GM12892 (cell line): ENCODE data around the gene SEMA5B.

Experiments
- DNase-seq: peaks from one replicate; pipeline ENCODE4 v3.0.0; 2011; ENCODE audit not compliant: insufficient read length
- FAIRE-seq: peaks from 2 replicates; lab custom pipeline; 2011; peaks lifted over from hg19 to GRCh38; lab: Jason Lieb, UNC
- POLR2A ChIP-seq: IDR thresholded peaks from 2 replicates; pipeline ENCODE4 v1.6.1; 2011; ENCODE audit warnings: low read depth, low read length, control low read depth
- POLR2AphosphoS5 ChIP-seq: IDR thresholded peaks from 2 replicates; pipeline ENCODE4 v1.6.1; 2011; ENCODE audit warnings: low read depth, low read length, control low read depth
- TAF1 ChIP-seq: IDR thresholded peaks from 2 replicates; pipeline ENCODE4 v1.6.1; 2011; ENCODE audit warnings: low read depth, mild to moderate bottlenecking, control low read depth, low read length, borderline replicate concordance

Gene SEMA5B

DNA sequence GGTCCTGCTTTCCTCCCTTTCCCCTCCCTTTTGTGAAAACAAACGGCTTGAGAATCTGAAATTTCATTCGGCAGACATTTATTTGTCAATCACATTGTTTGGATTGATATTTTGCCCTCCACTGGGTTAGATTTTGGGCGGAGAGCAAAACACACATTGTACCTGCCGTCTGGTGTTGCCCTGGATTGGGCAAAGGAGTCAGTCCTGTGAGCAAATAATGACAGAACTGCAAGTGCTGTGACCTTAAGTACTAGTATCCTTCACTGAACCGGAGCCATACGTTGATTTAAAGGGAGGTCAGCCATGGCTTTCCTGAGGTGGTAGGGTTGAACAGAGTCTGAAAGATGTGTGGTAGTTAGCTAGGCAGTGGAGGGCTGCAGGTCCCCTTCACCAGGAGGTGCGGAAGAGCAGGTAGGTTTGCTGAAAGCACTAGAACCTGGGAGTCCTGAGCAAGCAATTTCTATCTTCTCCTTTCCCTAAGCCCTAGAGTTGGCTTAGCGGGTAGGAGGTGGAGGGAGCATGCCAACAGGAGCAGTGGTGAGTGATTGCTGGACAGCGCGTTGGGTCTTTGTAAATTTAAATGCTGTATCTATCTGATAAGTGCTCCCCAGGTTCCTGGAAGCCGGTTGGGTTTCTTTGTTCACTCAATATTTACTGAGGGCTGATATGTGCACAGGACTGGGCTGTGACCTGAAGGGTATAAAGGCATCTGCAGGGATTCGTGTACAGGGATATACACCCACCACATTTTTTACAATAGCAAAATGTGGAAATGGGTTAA, 41.2 kb upstream of the SEMA5B start:
- no peak for FAIRE-seq
- TF ChIP-seq POLR2AphosphoS5 = no peak
- TF ChIP-seq POLR2A = no peak
- no peak for TF ChIP-seq TAF1
- no peak for DNase-seq

DNA sequence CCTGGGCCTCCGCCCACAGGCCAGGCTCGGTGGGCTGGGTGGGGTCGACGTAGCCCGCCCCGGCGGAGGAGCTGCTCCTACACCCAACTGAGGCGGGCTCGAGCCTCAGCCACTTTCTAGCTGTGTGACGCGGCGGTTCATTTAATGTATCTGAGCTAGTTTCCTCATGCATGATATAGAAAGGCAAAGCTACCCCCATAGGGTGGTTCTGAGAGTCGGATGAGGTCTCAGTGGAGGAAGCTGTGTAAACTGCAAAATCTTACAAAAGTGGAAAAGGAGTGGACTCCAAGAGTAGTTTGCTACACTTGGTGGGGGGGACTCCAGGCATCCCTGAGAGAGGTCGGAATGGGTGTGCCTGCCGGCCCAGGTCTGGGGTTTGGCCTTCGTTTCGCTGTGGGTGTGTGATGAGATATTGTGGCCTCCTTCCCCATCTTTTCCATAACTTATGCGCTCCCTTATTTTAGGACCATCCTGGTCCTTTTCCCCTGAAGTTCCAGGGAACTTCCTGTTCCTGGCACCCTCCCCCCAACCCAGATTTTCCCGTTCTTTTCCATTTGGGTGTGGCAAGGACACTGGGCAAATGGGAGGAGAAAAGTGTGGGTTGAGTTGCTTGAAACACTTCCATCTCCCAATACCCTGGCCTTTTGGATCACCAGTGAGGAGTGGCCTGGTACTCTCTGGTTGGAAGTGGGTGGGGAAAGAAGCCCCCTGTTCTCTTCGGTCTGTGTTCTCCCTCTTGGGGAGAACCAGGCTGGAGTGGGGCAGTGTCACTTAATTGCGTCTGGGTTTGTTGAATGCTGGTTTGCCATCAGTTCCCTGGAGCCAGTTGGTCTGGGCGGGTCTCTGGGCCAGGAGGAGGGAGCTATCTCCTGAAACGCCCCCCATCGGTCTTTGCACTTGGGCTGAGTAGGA, 40.4 kb upstream of the SEMA5B start:
- FAIRE-seq (no peak), DNase-seq (no peak)
- TF ChIP-seq TAF1 (no peak), POLR2AphosphoS5 (no peak), POLR2A (no peak)

DNA sequence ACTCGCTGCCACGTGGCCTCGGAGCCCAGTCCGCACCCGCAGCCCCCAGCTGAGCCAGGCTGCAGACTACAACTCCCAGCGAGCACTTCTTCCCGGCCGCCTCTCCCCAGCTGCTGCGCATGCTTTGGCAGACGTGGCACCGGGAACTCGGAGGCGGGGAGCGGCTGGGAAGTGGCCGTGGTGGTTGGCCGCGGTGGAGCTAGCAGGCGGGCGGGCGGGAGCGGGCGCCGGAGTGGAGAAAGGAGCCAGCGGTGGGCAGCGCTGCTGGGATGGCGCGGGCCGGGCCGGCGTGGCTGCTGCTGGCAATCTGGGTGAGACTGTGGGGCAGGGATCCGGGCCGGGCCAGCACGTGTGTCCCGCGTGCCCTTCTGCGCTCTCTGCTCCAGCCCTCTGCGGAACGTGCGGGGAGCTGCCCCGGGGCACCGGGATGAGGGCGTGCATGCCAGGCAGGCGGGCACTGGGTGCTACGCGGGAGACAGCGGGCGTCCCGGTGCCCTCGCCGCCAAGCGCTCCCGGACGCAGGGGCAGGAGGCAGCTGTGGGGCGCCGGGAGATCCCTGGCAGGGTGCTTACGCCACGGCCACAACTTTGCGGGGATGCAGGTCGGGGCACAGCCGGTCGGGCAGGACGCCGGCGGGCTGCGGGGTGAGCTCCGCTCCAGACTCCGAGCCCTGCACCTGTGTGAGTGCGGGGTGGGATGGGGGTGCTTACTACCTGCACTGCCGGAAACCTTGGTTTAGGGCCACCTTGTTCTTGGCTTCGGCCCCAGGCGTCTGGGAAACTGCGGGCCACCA, 39.5 kb upstream of the SEMA5B start, which contains the start of gene PDIA5:
TSS of gene PDIA5 (plus strand) at position 130 of the 793 bp plus-strand sequence. CDS start at position 270, 140 bp downstream.
- DNase-seq (peak; percentile 82), FAIRE-seq (peak; percentile 90)
- TF ChIP-seq POLR2A (peak; percentile 56; the same call in 1 of the 2 replicates), POLR2AphosphoS5 (0 out of 2 replicates have a peak, but pooled peaks have one; percentile 17), TAF1 (no peak)

DNA sequence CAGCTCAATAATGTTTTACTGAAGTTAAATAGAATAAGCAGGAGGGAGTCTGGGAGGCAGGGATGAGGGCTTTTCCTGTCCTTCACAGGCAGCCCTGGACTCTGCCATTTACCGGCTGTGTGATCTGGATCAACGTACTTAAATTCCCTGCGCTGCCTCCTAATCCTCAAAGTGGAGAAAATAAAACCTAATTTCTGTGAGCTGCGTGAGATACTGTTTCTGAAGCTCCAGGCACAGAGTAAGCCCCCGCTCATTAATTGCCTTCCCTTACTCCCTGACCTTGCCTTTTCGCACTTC, 39.0 kb upstream of the SEMA5B start:
- FAIRE-seq (no peak), DNase-seq (no peak)
- TF ChIP-seq POLR2AphosphoS5 (no peak), TAF1 (no peak), POLR2A (no peak)

DNA sequence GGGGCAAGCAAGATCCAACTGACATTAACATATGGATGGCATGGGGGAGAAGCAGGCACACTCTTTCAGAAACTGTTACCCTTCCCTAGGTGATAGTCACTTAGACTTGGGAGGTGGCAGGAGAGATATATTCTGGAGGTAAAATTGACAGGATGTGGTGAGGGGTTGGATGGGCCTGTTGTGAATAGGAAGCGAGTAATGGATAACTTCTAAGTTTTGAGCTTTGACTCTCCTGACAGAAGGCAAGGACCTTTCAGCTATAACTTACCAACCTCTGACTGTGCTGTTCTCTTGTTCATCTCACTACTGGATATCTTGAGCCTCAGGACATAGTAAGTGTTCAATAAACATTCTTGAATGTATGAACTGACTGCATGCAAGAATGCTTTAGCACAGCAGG, 37.4 kb upstream of the SEMA5B start:
- TF ChIP-seq TAF1 = no peak
- TF ChIP-seq POLR2AphosphoS5 = no peak
- no peak for TF ChIP-seq POLR2A
- DNase-seq (no peak), FAIRE-seq (no peak)

DNA sequence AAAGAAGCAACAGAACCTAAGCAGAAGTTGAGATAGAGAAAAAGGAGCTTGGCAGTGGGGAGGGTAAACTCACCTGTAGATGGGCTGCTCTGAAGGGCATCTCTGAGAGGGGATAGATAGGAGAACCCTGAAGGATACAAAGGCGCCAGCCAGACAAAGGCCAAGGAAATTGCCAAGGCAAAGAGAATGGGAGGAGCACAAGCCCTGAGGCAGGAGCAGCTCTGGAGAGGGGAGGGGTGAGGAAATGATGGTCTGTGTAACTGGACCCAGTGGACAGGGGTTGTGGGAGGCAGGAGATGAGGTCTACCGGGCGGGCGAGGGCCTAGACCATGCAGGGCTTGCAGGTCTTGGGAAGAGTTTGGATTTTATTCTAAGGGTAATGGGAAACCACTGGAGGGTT, 36.9 kb upstream of the SEMA5B start:
- DNase-seq = no peak
- TF ChIP-seq TAF1 = no peak
- TF ChIP-seq POLR2A = no peak
- no peak for TF ChIP-seq POLR2AphosphoS5
- no peak for FAIRE-seq

DNA sequence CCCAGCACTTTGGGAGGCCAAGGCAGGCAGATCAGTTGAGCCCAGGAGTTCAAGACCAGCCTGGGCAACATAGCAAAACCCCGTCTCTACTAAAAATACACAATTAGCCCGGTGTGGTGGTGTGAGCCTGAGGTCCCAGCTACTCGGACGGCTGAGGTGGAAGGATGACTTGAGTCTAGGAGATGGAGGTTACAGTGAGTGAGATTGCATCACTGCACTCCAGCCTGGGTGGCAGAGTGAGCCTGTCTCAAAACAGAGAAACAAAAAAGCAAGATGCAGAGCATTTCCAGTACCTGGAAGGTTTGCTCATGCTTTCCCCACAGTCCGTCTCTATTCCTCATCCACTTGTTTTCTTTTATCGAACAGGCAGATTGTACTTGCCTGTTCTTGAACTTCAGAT, 35.5 kb upstream of the SEMA5B start:
- TF ChIP-seq TAF1 (no peak), POLR2A (no peak)
- DNase-seq (no peak), FAIRE-seq (no peak)

DNA sequence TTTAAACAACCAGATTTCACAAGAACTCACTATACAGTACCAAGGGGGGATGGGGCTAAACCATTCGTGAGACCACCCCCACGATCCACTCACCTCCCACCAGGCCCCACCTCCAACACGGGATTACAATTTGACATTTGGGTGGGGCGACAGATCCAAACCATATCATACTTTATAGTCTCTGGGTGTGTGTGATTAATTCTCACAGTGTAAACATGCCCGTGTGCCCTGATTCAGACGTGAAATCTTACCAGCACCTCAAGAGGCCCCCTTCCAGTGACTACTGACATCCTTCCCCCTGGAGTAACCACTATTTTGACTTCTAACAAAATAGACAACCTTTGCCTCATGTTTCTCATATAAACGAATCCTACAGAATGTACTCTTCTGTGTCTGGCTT, 34.3 kb upstream of the SEMA5B start:
- no peak for FAIRE-seq
- TF ChIP-seq POLR2AphosphoS5 (no peak), TAF1 (no peak), POLR2A (no peak)
- DNase-seq = no peak

DNA sequence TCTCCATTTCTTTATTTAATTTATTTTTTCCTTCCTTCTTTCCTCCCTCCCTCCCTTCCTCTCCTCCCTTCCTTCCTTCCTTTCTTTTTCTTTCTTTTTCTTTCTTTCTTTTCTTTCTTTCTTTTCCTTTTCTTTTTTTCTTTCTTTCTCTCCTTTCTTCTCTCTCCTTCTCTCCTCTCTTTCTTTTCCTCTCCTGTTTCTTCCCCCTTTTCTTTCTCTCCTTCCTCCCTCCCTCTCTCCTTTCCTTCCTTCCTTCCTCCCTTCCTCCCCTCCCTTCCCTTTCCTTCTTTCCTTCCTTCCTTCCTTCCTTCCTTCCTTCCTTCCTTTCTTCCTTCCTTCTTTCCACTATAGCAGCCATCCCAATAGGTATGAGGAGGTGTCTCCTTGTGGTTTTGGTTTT, 32.5 kb upstream of the SEMA5B start:
- FAIRE-seq (no peak), DNase-seq (no peak)
- TF ChIP-seq POLR2AphosphoS5 (no peak), POLR2A (no peak), TAF1 (no peak)

DNA sequence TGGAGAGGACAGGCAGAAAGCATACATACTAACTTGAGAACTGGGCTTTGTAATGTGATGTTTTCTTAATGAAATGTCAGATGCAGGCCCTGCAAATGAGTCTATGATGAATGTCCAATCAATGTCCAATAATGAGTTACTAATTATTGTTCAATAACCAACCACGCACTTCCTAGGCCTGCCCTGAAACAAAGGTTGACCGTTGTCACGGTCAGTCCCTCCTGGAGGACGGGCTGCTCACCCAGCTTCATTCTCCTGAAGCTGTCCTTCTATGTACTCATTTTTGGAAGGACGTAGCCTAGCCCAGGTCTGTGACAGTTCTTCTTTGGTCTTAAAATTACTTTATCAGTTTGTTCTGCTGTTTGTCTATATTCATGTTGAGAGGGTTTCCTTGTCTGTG, 30.9 kb upstream of the SEMA5B start:
- no peak for TF ChIP-seq POLR2AphosphoS5
- TF ChIP-seq POLR2A = no peak
- no peak for TF ChIP-seq TAF1
- DNase-seq (no peak), FAIRE-seq (no peak)

DNA sequence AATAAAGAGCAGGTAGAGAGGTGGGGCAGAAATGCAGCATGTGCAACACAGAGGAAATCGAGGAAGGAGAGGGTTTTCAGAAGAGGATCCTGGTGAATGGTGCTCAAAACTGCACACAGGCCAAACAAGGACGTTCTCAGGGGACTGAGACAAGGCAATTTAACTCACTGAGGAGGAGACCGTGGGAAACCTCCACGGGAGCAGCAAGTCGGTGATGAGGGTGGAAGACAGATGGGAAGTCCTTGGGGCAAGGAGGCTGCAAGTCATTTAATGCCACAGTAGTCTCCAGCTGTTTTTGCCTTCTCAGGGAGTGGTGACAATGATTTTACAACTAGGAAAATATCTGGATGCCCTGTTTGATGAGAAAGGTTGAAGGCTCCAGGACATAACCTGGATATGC, 27.8 kb upstream of the SEMA5B start:
- no peak for FAIRE-seq
- no peak for TF ChIP-seq POLR2AphosphoS5
- DNase-seq = no peak
